HEK293T (cell line): ENCODE measurements around the gene KCNT1.

Experiments used
- ARNT ChIP-seq: fragments of 450-650 bp; IDR thresholded peaks from 2 replicates; pipeline ENCODE4 v1.6.1; 2017; ENCODE audit warnings: mild to moderate bottlenecking
- BHLHE40 ChIP-seq: fragments of 450-650 bp; IDR thresholded peaks from 2 replicates; pipeline ENCODE4 v1.6.1; 2016; ENCODE audit warnings: mild to moderate bottlenecking, moderate library complexity, borderline replicate concordance
- CTBP1 ChIP-seq: fragments of 450-650 bp; IDR thresholded peaks from 2 replicates; pipeline ENCODE4 v1.6.1; 2016; ENCODE audit warnings: borderline replicate concordance
- ELF4 ChIP-seq: fragments of 450-650 bp; IDR thresholded peaks from 2 replicates; pipeline ENCODE4 v1.6.1; 2017; ENCODE audit warnings: antibody characterized with exemption
- FOXA1 ChIP-seq: fragments of 450-650 bp; IDR thresholded peaks from 2 replicates; pipeline ENCODE4 v1.6.1; 2016; ENCODE audit warnings: mild to moderate bottlenecking
- FOXK2 ChIP-seq: fragments of 450-650 bp; IDR thresholded peaks from 2 replicates; pipeline ENCODE4 v1.6.1; 2016; ENCODE audit warnings: mild to moderate bottlenecking
- FOXM1 ChIP-seq: fragments of 450-650 bp; IDR thresholded peaks from 2 replicates; pipeline ENCODE4 v1.6.1; 2017; ENCODE audit warnings: mild to moderate bottlenecking, borderline replicate concordance
- HDGF ChIP-seq: fragments of 450-650 bp; IDR thresholded peaks from 2 replicates; pipeline ENCODE4 v1.6.1; 2017; ENCODE audit warnings: antibody characterized with exemption, borderline replicate concordance
- LEF1 ChIP-seq: fragments of 450-650 bp; IDR thresholded peaks from 2 replicates; pipeline ENCODE4 v1.6.1; 2017; ENCODE audit warnings: mild to moderate bottlenecking, borderline replicate concordance
- SP1 ChIP-seq: fragments of 450-650 bp; IDR thresholded peaks from 2 replicates; pipeline ENCODE4 v1.6.1; 2017
- SUZ12 ChIP-seq: fragments of 450-650 bp; IDR thresholded peaks from 2 replicates; pipeline ENCODE4 v1.6.1; 2016; ENCODE audit warnings: mild to moderate bottlenecking
- TARDBP ChIP-seq: fragments of 450-650 bp; IDR thresholded peaks from 2 replicates; pipeline ENCODE4 v1.6.1; 2016

DNA sequence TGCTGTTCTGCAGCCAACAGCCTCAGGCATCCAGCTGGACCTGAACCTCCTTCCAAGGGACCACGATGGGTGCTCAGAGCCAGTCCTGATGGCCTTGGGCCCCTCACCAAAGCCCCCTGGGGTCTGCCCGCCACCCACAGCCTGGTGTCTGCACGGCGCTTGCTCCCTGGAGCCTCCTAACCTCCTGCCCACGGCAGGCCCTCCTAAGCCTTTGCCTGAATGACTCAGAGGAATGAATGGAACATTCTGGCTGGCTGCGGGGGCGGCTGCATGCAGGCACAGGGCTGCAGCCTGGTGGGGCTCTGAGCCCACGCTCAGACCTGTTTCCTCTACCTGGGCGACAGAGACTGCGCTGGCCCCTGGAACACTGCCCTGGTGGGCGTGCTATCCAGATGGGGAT lies 9.6 kb upstream of the KCNT1 start:
- TF ChIP-seq FOXM1 = no peak
- TF ChIP-seq TARDBP = no peak
- no peak for TF ChIP-seq HDGF
- TF ChIP-seq FOXA1 = no peak
- TF ChIP-seq CTBP1 = no peak
- TF ChIP-seq SP1 = no peak
- no peak for TF ChIP-seq BHLHE40
- no peak for TF ChIP-seq FOXK2
- no peak for TF ChIP-seq LEF1
- no peak for TF ChIP-seq SUZ12
- no peak for TF ChIP-seq ELF4
- no peak for TF ChIP-seq ARNT
